Loucy (cell line): ENCODE measurements around the gene MED31.

ENCODE experiments used
- H2AFZ ChIP-seq: fragments of 200-600 bp; sonication (generic); 2 replicates; pipeline ENCODE4 v1.6.0; 2016; ENCODE audit warnings: antibody characterized with exemption, mild to moderate bottlenecking, low read length, moderate library complexity
- H3F3A ChIP-seq: fragments of 200-600 bp; 2 replicates; pipeline ENCODE4 v1.6.0; 2016; ENCODE audit warnings: antibody characterized with exemption, low read depth, mild to moderate bottlenecking
- H3K27me3 ChIP-seq: fragments of 200-600 bp; sonication (generic); 2 replicates; pipeline ENCODE4 v1.6.1; 2014; ENCODE audit warnings: low read length, mild to moderate bottlenecking; ENCODE audit not compliant: insufficient read depth, poor library complexity, severe bottlenecking
- H3K36me3 ChIP-seq: fragments of 200-600 bp; sonication (generic); 2 replicates; pipeline ENCODE4 v1.6.1; 2016; ENCODE audit warnings: low read length; ENCODE audit not compliant: insufficient read depth
- H3K4me1 ChIP-seq: fragments of 200-600 bp; sonication (generic); 2 replicates; pipeline ENCODE4 v1.5.1; 2014; ENCODE audit warnings: low read length, mild to moderate bottlenecking; ENCODE audit not compliant: insufficient read depth, poor library complexity, severe bottlenecking
- H3K4me2 ChIP-seq: fragments of 200-600 bp; sonication (generic); 2 replicates; pipeline ENCODE4 v1.6.0; 2014; ENCODE audit warnings: antibody characterized with exemption, low read length, low read depth, mild to moderate bottlenecking; ENCODE audit not compliant: poor library complexity, severe bottlenecking
- H3K4me3 ChIP-seq: fragments of 200-600 bp; sonication (generic); 2 replicates; pipeline ENCODE4 v1.5.1; 2014; ENCODE audit warnings: low read length, mild to moderate bottlenecking, mixed read lengths; ENCODE audit not compliant: poor library complexity, severe bottlenecking
- H3K79me2 ChIP-seq: fragments of 200-600 bp; sonication (generic); 2 replicates; pipeline ENCODE4 v1.6.1; 2014; ENCODE audit warnings: low read length; ENCODE audit not compliant: insufficient read depth
- H3K9ac ChIP-seq: fragments of 200-600 bp; sonication (generic); 2 replicates; pipeline ENCODE4 v1.6.0; 2014; ENCODE audit warnings: mild to moderate bottlenecking, low read depth, low read length, moderate library complexity; ENCODE audit not compliant: poor library complexity, severe bottlenecking
- H3K9me2 ChIP-seq: fragments of 200-600 bp; sonication (generic); replicated peaks from 2 replicates; pipeline ENCODE4 v1.6.1; 2016; ENCODE audit warnings: low read depth, low read length, mixed read lengths
- H3K9me3 ChIP-seq: fragments of 200-600 bp; sonication (generic); 2 replicates; pipeline ENCODE4 v1.6.1; 2014; ENCODE audit warnings: mild to moderate bottlenecking, antibody characterized with exemption, low read length, low read depth; ENCODE audit not compliant: insufficient read depth
- H4K20me1 ChIP-seq: fragments of 200-600 bp; sonication (generic); 2 replicates; pipeline ENCODE4 v1.6.0; 2014; ENCODE audit warnings: antibody characterized with exemption, low read length, mild to moderate bottlenecking; ENCODE audit not compliant: insufficient read depth, poor library complexity, severe bottlenecking
- CTCF ChIP-seq: fragments of 200-600 bp; sonication (generic); conservative IDR thresholded peaks from 2 replicates; pipeline ENCODE4 v1.5.1; 2014; ENCODE audit warnings: mild to moderate bottlenecking, antibody characterized with exemption, low read length
- EZH2phosphoT487 ChIP-seq: fragments of 200-600 bp; IDR thresholded peaks from 2 replicates; pipeline ENCODE4 v1.6.1; 2018; ENCODE audit warnings: antibody characterized with exemption, mild to moderate bottlenecking, moderate library complexity, borderline replicate concordance

Gene MED31

GRCh38 chr17:6605142-6605541 lies 46.3 kb downstream of the MED31 start:
- no peak overlapping the region for H2AFZ ChIP-seq

GRCh38 chr17:6603744-6604325 lies 47.6 kb downstream of the MED31 start:
- TF ChIP-seq EZH2phosphoT487 (no peak), CTCF (no peak)
- Histone ChIP-seq H3K9ac (no peak overlapping the region), H3K4me1 (no peaks in the 10 kb centered on the region), H3K27me3 (no peaks in the 10 kb centered on the region), H3K4me3 (no peak overlapping the region), H3K9me3 (no peaks in the 10 kb centered on the region), H4K20me1 (no peaks in the 10 kb centered on the region), H3K79me2 (no peaks in the 10 kb centered on the region), H3K4me2 (no peak overlapping the region), H3K9me2 (no peaks in the 10 kb centered on the region), H2AFZ (no peak overlapping the region), H3K36me3 (peaks cover 72% of the 10 kb centered on the region; the same call in 1 of the 2 replicates), H3F3A (no peaks in the 10 kb centered on the region)

More at GRCh38 chr17:6605142-6605541, 46.3 kb downstream of the MED31 start:
- TF ChIP-seq EZH2phosphoT487, result no peak
- no peak for TF ChIP-seq CTCF
- Histone ChIP-seq H3K9ac (no peak overlapping the region), H3F3A (no peaks in the 10 kb centered on the region), H3K9me3 (no peaks in the 10 kb centered on the region), H4K20me1 (no peaks in the 10 kb centered on the region), H3K4me3 (no peak overlapping the region), H3K79me2 (no peaks in the 10 kb centered on the region), H3K9me2 (no peaks in the 10 kb centered on the region), H3K4me1 (no peaks in the 10 kb centered on the region), H3K36me3 (peaks cover 70% of the 10 kb centered on the region; the same call in 1 of the 2 replicates), H3K27me3 (no peaks in the 10 kb centered on the region), H3K4me2 (no peak overlapping the region)

- H4K20me1 ChIP-seq, result no peaks in the 10 kb centered on the region
- H3K79me2 ChIP-seq, result no peaks in the 10 kb centered on the region
- peaks cover 74% of the 10 kb centered on the region; the same call in 1 of the 2 replicates for H3K36me3 ChIP-seq
- H3K9me3 ChIP-seq, result no peaks in the 10 kb centered on the region
- no peak overlapping the region for H3K4me3 ChIP-seq
- no peak overlapping the region for H3K4me2 ChIP-seq
- TF ChIP-seq EZH2phosphoT487 (no peak), CTCF (no peak)
- H3K9ac ChIP-seq, result no peak overlapping the region
- H2AFZ ChIP-seq, result no peak overlapping the region
- no peaks in the 10 kb centered on the region for H3K4me1 ChIP-seq
- no peaks in the 10 kb centered on the region for H3K27me3 ChIP-seq
- no peaks in the 10 kb centered on the region for H3K9me2 ChIP-seq
- H3F3A ChIP-seq, result no peaks in the 10 kb centered on the region
These were observed 49.3 kb downstream of the MED31 start for GRCh38 chr17:6602141-6602540.
